ENCODE results near the gene NCKAP1.

Gene NCKAP1

GRCh38 chr2:182973441-182974352 is 64.6 kb downstream of the NCKAP1 start:
- no peak for TF ChIP-seq POLR2AphosphoS5 (IDR thresholded peaks at IDR 0.05; ENCODE audit: low read depth)
- Histone ChIP-seq H3K27ac (replicated peaks) (no peak overlapping the region), H3K27me3 (ENCODE audit: insufficient read depth, poor library complexity, severe bottlenecking) (peaks cover 2% of the 10 kb centered on the region), H3K4me3 (replicated peaks; ENCODE audit: insufficient read depth, low read length) (no peak overlapping the region)
- no peak for DNase-seq (ENCODE audit: low read depth in 1 of 2, low spot score in 1 of 2)

GRCh38 chr2:182972548-182972942 is 65.7 kb downstream of the NCKAP1 start:
- H3K4me3 ChIP-seq (replicated peaks; ENCODE audit: insufficient read depth, low read length) = no peak overlapping the region
- H3K27me3 ChIP-seq (ENCODE audit: insufficient read depth, poor library complexity, severe bottlenecking) = peaks cover 2% of the 10 kb centered on the region
- no peak overlapping the region for H3K27ac ChIP-seq (replicated peaks)
- no peak for DNase-seq (ENCODE audit: low read depth in 1 of 2, low spot score in 1 of 2)
- TF ChIP-seq POLR2AphosphoS5 (IDR thresholded peaks at IDR 0.05; ENCODE audit: low read depth) = no peak
- TF ChIP-seq CTCF (IDR thresholded peaks at IDR 0.05; ENCODE audit: insufficient read depth, low read length) = no peak
- TF ChIP-seq REST (IDR thresholded peaks at IDR 0.05; ENCODE audit: insufficient replicate concordance, low read depth) = no peak
- TF ChIP-seq SPI1 (IDR thresholded peaks at IDR 0.05; ENCODE audit: borderline replicate concordance, low read depth) = no peak
- no peak for TF ChIP-seq GABPA (IDR thresholded peaks at IDR 0.05; ENCODE audit: low read depth)

GRCh38 chr2:182971820-182972547 is 66.3 kb downstream of the NCKAP1 start:
- no peak overlapping the region for H3K4me3 ChIP-seq (replicated peaks; ENCODE audit: insufficient read depth, low read length)
- no peak for DNase-seq (ENCODE audit: low read depth in 1 of 2, low spot score in 1 of 2)
- peaks cover 2% of the 10 kb centered on the region for H3K27me3 ChIP-seq (ENCODE audit: insufficient read depth, poor library complexity, severe bottlenecking)
- H3K27ac ChIP-seq (replicated peaks) = no peak overlapping the region
- TF ChIP-seq GABPA (IDR thresholded peaks at IDR 0.05; ENCODE audit: low read depth) = no peak
- TF ChIP-seq POLR2AphosphoS5 (IDR thresholded peaks at IDR 0.05; ENCODE audit: low read depth) = no peak
- TF ChIP-seq REST (IDR thresholded peaks at IDR 0.05; ENCODE audit: insufficient replicate concordance, low read depth) = no peak
- no peak for TF ChIP-seq SPI1 (IDR thresholded peaks at IDR 0.05; ENCODE audit: borderline replicate concordance, low read depth)
- TF ChIP-seq CTCF (IDR thresholded peaks at IDR 0.05; ENCODE audit: insufficient read depth, low read length) = no peak

GRCh38 chr2:182970486-182970885 is 67.8 kb downstream of the NCKAP1 start:
- H3K4me3 ChIP-seq (replicated peaks; ENCODE audit: insufficient read depth, low read length) = no peak overlapping the region
- TF ChIP-seq SPI1 (IDR thresholded peaks at IDR 0.05; ENCODE audit: borderline replicate concordance, low read depth) (no peak), CTCF (IDR thresholded peaks at IDR 0.05; ENCODE audit: insufficient read depth, low read length) (no peak), REST (IDR thresholded peaks at IDR 0.05; ENCODE audit: insufficient replicate concordance, low read depth) (no peak), POLR2AphosphoS5 (IDR thresholded peaks at IDR 0.05; ENCODE audit: low read depth) (no peak), GABPA (IDR thresholded peaks at IDR 0.05; ENCODE audit: low read depth) (no peak)
- peaks cover 2% of the 10 kb centered on the region for H3K27me3 ChIP-seq (ENCODE audit: insufficient read depth, poor library complexity, severe bottlenecking)
- no peak overlapping the region for H3K27ac ChIP-seq (replicated peaks)
- DNase-seq (ENCODE audit: low read depth in 1 of 2, low spot score in 1 of 2) = no peak
